RKO (cell line): ENCODE measurements around the gene KLK5.
A peak's percentile ranks its signal among the peaks of the same experiment; 100 is the strongest.
"Not testable (repeated sequence)": the region's sequence is repeated elsewhere in the genome, so short reads cannot be mapped to it uniquely, and the experiment has no call there.

ENCODE experiments used
- DNase-seq: peaks from one replicate; pipeline ENCODE4 v3.0.0-alpha.2; 2016; ENCODE audit warnings: low spot score

The KLK5 gene

DNA sequence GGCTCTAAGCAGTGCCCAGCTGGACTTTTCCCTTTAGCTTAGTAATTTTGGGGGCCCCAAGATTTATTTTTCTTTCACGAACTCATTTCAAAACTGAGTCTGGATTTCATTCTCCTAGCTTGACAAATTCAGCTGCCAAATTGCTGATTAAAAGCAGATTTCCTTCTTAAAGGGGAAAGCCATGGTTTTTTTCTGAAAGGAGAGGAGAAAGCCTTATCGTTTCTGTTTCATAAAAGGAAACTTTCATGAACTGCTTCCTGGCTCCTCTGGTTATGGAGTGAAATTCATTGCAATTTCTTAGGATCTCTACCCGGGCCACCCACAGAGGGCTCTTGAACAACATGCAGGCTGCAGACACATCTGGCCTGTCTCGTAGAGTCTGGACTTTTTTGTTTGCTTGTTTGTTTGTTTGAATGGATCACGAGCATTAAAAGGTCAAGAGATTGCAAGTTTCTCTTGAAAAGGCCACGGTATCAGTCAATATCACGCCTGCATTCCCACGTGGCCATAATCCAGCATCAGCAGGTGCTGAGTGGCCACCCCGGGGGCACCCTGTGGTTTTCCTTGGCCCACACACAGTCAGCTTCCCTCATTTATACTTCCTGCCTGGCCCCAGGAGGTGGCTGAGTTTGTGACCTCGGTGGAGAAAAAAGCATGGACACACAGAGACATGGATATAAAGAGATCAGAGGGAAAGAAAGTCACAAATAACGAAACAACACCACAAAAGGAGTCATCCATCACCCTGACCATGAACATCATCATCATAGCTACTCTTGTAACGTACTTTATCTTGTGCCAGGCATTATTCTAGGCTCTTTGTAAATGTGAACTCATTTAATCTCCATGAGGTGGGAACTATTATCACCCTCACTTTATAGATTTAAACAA is 31.2 kb downstream of the KLK5 start:
- no peak for DNase-seq

DNA sequence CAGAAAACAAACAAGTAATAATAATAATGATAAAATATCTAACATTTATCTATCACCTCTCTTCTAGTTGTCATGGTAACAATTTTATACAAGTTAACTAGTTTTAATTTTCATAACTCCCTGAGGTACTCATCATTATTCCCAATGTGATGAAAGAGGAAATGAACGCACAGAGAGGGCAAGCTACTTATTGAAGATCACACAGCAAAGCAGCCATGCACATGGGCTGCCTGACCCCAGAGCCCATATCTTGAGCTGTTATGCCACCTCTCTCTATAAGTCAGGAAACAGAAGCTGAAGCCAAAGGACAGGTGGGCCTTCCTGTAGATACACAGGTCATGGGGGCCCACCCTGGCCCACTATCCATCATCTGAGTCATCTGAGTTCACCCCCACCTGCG is 36.8 kb downstream of the KLK5 start:
- DNase-seq: no peak

DNA sequence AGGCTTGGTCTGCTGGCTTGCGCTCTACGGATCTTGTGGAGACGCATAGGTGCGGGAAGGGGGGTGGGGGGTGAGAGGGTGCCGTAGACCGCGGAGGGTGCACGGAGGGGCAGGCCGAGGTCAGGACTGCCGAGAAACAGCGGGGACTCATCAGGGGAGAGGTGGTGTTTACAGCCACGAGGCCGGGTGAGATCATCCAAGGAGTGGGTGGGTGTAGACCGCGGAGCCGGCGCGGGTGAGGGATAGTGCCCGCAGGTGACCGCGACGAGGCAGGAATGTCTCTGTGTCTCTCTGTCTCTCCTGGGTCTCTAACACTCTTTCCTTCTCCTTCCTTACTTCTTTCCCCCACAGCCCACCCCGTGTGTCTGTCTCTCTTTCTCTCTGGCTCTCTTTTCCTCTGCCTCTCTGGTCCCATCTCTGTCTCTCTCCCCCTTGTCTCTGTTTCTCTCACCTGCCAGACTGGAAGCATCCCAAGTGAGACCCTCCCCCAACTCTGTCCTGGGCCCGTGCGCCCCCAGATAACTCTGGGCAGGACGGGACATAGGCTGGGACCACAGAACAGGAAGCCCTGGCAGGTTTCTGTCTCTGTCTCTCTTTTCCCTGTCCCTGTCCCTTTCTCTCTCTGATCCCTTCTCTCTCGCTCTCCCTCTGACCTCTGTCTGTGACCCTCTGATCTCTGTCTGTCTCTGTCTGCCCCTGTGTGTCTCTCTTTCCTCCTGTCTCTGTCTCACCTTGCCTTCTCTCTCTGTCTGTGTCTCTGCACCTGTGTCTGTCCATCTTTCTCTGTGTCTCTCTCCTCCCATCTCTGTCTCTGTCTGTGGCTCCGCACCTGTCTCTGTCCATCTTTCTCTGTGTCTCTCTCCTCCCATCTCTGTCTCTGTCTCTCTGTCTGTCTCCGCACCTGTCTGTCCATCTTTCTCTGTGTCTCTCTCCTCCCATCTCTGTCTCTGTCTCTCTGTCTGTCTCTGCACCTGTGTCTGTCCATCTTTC is 39.8 kb downstream of the KLK5 start:
- no peak for DNase-seq

DNA sequence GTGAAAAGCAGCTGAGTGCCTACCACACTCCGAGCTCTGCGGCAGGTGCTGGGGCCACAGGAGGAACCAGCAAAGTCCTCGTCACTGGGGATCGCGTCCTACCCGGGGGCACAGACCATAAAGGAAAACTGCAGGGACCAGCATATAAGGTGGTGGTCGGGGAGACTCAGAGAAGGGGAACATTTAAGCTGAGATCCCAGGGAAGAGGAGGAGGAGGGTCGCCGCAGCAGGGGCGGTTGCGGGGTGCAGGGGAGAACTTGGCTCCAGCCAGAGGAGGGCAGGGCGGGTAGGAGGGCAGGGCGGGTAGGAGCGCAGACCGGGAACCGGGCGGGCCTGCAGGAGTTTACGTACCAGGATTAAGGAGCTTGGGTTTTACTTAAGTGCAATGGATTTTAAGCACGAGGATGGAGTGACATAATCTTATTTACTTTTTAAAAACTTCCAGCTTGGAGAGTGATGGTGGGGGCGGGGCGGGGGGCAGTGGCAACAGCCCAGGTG is 40.7 kb downstream of the KLK5 start:
- DNase-seq: no peak

DNA sequence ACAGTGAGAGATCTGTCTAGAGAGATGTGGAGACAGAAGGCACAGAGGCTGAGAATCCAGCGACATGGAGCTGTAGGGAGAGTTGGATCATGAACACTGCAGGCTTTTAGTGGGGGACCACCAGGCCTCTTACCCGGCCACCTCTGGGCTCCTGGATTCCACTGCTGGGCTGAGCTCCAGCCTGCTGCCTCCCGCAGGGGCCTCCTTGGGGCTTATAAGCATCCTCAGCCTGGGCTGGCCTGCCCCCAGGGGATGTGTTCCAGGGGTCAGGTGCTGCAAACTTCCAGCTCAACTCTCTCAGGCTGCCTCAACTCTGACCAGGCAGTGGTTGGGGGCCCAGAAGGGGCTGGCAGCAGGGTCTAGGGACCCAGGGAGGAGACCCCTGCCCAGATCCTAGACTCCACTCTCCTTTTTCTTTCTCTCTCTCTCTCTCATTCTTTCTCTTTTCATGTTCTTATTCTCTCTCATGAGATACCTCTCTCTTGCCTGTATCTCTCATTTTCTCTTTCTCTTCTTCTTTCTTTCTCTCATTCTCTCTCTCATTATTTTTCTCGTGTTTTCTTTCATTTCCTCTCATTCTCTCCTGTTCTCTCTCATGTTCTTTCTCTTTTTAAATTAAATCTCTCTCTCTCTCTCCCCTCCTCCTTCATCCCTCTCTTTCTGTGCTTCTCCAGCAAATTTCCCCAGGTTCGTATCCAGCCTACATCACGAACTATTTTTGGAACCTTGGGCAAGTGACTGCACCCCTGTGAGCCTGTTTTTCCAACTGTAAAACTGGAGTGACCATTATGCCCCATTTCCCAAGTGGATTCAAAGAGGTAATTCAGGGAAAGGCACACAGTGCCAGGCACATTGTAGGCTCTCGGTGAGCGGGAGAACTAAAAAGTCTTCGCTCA is 41.4 kb downstream of the KLK5 start, which contains the start of gene KLK4:
Gene KLK4 (minus strand): TSS at position 190 of the 896 bp plus-strand sequence. CDS start 657 bp downstream, outside the sequence.
- no peak for DNase-seq

GRCh38 chr19:50910722-50911121 is 42.1 kb downstream of the KLK5 start:
- DNase-seq: no peak

- DNase-seq: peak; percentile 59
Observed at GRCh38 chr19:50909240-50910070, 43.4 kb downstream of the KLK5 start.

GRCh38 chr19:50908336-50908735 is 44.5 kb downstream of the KLK5 start:
- no peak for DNase-seq

GRCh38 chr19:50906217-50906616 is 46.6 kb downstream of the KLK5 start:
- DNase-seq: peak; percentile 33

DNA sequence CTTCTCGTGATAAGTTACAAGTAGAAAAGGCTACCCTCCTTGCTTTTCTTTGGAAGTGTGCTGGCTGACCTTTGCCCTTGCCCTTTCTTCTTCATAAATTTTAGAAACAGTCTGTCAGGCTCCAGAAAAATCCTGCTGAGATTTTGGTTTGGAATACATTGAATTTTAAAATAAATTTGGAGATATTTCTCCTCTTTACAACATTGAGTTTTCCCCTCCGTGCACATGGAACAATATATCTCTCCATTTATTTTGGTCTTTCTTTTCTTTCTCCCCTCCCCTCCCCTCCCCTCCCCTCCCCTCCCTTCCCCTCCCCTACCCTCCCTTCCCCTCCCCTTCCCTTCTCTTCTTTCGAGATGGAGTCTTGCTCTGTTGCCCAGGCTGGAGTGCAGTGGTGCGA is 50.2 kb downstream of the KLK5 start:
- no peak for DNase-seq

- no peak for DNase-seq
Observed at GRCh38 chr19:50899569-50899968, 53.3 kb downstream of the KLK5 start.

DNA sequence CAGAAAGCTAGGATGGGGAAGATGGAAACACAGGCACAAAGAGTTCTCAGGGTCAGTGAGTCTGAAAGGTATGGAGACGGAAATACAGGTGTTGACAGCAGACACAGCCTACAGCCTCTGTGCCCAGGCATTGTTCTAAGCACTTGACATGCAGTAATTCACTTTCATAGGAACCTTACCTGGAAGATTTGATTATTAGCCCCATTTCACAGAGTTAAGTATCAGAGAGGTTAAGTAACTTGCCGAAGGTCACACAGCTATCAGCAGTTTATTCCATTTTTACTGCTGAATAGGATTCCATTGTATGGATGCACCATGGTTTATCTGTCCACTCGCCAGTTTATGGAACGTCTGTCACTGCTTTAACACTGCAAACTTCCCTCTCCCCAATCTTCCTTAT is 54.8 kb downstream of the KLK5 start:
- no peak for DNase-seq

GRCh38 chr19:50897612-50898011 is 55.2 kb downstream of the KLK5 start:
- DNase-seq: no peak

DNA sequence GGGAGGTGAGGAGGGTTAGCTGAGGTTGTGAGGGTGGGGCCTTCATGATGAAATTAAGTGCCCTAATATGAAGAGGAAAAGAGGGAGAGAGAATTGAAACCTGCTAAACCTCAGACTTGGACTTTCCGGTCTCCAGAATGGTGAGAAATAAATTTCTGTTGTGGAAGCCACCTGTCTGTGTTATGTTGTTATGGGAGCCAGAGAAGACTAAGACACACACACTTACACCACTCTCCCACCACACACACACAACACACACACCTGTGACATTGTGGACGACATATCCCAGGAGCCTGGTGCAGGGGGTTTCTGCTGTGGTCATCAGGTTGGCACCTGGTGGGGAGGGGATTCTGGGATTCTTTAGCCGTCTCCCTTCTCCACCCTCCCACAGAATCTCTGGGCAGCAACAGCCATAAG is 55.6 kb downstream of the KLK5 start:
- DNase-seq: no peak

GRCh38 chr19:50896591-50897190 is 56.1 kb downstream of the KLK5 start:
- DNase-seq: peak; percentile 92

- DNase-seq: not testable (repeated sequence)
Observed at GRCh38 chr19:50896089-50896590, 56.7 kb downstream of the KLK5 start.

- DNase-seq: no peak
Observed at GRCh38 chr19:50894478-50895356, 58.1 kb downstream of the KLK5 start.
